NT2/D1 (cell line): ENCODE measurements around the gene GRIK1.

Experiments
- SUZ12 ChIP-seq: IDR thresholded peaks from 2 replicates; pipeline ENCODE4 v1.6.1; 2011; ENCODE audit not compliant: insufficient read length, insufficient read depth; ENCODE audit errors: extremely low read depth
- ZNF274 ChIP-seq: IDR thresholded peaks from 2 replicates; pipeline ENCODE4 v1.6.1; 2011; ENCODE audit warnings: mild to moderate bottlenecking, low read depth, low read length

DNA sequence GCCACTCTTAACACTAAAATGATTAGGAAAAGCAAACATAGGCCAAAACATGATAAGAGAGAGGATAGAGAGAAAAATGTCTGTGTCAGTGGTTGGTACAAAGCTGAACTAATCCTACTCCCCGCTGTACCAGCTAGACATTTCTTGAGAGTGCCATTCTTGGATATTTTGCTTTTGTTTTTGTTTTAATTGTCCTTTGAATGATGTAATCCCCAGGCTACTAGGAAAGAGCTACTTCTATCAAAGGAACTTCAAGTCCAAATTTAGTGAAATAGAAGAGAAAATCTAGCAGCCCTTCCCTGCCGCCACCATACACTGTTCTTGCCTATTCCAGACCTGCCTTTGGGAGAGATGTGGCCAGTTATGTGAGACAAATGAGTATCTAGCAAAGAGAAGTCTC is 269.6 kb downstream of the GRIK1 start:
- no peak for TF ChIP-seq ZNF274
- no peak for TF ChIP-seq SUZ12
